Hematopoietic multipotent progenitor cell treated with erythropoietin and hydrocortisone succinate and interleukin-3 and kit ligand, for 8 days (in vitro differentiated cells): ENCODE data around the gene SUCLG1.

ENCODE experiments used
- DNase-seq: peaks from one replicate; pipeline ENCODE4 v3.0.0-alpha.2; 2015

The SUCLG1 gene

DNA sequence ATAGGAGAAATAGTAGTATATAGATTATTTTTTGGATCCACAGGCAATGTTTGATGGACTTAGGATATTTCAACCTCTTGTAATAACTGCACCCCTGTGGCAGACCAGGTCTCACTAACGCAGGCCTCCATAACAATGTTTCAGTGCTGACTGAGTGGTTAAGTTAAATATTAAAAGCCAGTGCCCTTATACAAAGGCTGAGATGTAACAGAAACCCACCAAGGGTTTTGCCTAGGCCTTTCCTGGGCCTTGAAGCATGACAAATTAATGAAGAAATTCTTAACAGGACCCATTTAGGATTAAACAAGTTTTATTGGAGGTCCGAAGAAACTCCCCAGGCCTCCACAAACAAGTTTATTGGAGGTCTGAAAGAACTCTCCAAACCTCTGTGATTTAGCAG lies 1.6 kb upstream of the SUCLG1 start:
- DNase-seq, result no peak

DNA sequence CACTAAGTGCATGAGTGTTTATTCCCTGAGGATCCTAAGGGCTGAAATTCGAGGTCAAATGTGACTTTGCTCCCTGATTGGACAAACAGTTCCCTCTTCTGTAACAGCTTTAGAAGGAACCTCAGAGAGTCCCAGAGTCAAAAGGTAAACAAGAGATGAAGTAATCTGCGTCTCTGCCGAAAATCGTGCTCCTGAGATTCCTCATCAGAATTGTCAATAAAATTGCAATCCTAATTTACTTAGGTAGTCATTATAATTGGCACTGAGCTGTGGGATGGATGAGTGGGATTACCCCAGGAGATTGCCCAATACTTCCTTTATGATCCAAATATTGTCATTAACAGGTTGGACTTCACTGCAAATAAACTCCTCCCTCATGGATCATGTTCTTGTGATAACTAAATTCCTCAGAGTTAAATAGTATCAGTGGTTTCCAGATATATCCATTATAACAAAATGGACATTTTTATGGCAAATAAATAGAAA lies 907 bp upstream of the SUCLG1 start:
- DNase-seq, result peak; percentile 8

- peak; percentile 6 for DNase-seq
These were observed 496 bp downstream of the SUCLG1 start for GRCh38 chr2:84458551-84459017.

DNA sequence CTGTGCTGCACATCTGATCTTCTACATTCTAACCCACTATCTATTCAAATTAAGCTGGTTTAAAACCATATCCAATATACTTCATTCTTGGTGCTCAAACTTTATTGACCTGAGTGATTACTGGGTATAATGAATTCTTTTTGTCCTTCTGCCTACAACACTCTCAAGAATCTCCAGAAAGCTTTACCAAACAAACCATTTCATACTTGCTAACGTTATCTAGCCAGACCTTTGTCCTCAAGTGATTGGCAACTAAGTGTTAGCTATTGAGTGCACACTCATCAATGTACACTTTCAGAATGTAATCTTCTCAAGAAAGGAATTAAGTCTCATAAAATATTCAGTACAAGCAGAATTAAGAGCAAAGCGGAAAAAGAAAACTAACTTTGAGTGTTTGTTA lies 1.4 kb downstream of the SUCLG1 start:
- DNase-seq, result no peak

- DNase-seq, result no peak
These were observed 2.9 kb downstream of the SUCLG1 start for GRCh38 chr2:84456156-84456555.

GRCh38 chr2:84454581-84454980 lies 4.5 kb downstream of the SUCLG1 start:
- DNase-seq, result no peak

GRCh38 chr2:84452624-84453023 lies 6.5 kb downstream of the SUCLG1 start:
- DNase-seq, result no peak

DNA sequence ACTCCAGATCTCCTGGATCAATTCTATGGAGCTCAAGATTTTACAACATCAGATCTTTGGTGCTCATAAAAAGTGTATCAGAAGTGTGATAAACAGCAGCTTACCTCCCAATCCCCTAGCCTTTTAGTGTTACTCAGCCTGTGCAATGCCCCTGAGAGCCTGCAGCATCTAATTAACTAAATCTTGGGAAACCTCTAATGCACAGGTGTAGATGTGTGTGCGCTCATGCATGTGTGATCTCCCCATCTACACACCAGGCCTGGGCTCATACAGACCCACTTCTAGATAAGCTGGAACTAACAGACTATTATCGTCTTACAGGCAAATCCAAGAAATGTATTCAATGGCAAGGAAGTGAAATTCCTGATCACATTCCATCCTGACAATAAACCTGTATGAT lies 7.5 kb downstream of the SUCLG1 start:
- no peak for DNase-seq

- no peak for DNase-seq
These were observed 8.5 kb downstream of the SUCLG1 start for GRCh38 chr2:84450288-84451227.

GRCh38 chr2:84449711-84450110 lies 9.4 kb downstream of the SUCLG1 start:
- DNase-seq, result peak; percentile 15

GRCh38 chr2:84449055-84449454 lies 10.0 kb downstream of the SUCLG1 start:
- no peak for DNase-seq

- no peak for DNase-seq
These were observed 15.6 kb downstream of the SUCLG1 start for GRCh38 chr2:84443477-84443876.

GRCh38 chr2:84442888-84443287 lies 16.2 kb downstream of the SUCLG1 start:
- no peak for DNase-seq

GRCh38 chr2:84441505-84441904 lies 17.6 kb downstream of the SUCLG1 start:
- DNase-seq, result no peak

- no peak for DNase-seq
These were observed 18.0 kb downstream of the SUCLG1 start for GRCh38 chr2:84441036-84441435.

- no peak for DNase-seq
These were observed 23.6 kb downstream of the SUCLG1 start for GRCh38 chr2:84435345-84436025.

DNA sequence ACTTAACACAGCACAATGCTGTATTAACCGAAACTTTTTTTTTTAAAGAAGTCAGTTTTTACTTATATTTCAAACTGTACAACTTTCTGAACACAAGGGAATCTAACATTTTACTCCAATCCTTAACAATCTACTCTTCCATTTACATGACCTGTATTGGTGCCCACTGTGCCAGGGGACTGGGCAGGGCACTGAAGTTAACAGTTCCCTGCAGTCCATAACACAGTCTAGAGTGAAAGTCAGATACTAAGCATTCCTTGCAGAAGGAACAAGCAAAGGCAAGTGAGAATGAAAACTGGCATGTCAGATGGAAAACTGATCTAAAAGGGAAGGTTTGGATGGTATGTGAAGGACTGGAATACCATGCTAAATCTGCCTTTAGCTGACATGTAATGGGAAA lies 29.8 kb downstream of the SUCLG1 start:
- DNase-seq, result no peak

DNA sequence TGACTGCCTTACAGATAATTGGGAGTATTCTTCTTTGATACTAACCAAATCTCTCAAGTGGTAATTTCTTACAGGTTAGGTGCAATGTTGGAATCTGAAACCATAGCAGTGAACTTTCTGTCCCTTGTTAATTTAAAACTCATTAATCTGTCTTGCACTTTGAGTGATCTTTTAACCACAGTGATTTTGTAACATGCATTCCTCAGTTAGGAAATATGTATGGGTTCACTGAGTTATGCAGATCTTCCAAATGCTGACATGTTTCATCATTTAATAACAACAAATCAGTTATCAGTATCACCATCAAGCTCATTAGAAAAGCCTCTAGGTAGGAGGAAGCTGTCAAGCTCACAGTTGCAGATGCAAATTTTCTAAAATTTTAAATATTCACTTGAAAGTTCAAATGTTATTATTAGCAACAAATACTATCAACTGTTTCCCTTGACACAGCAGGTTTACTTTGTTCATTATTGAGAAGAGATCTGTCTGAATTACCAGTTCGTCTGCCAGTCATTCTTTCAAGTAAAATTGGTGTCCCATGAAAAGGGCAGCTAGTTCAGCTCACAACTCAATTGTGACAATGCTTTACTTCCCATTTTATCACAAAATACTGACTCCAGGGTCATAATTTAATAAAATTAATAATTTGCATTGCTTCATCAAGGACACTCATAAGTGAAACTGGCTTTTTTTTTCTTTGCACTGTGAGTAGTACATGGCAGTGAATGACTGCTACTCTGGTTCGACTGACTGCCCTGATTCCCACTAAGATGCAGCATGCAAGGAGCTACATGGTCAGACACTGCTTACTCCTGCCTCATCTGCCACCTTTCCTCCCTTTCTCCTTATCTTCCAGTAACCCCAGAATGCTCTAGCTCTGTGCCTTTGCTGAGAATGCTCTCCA lies 31.6 kb downstream of the SUCLG1 start:
- DNase-seq, result no peak

- no peak for DNase-seq
These were observed 33.8 kb downstream of the SUCLG1 start for GRCh38 chr2:84425310-84425709.

DNA sequence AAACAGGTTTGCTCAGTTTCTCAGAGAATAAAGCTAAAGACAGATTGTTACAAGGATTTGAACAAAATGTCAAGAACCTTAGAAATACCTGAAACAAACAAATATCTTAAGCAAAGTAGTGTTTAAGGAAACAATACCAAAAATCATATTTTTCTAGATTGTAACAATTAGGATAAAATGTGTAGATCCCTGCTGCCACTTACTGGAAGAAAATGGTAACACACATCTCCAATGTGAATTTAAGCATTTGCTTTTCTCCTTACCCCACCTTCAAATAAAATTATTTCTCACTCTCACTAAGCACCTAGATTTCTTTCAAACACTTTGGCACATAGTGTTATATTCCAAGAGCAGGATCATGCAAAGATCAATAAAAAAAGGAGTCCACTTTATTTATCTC lies 34.9 kb downstream of the SUCLG1 start:
- DNase-seq, result peak; percentile 19

GRCh38 chr2:84421791-84422190 lies 37.3 kb downstream of the SUCLG1 start:
- DNase-seq, result no peak

GRCh38 chr2:84421197-84421596 lies 37.9 kb downstream of the SUCLG1 start:
- DNase-seq, result no peak
